Immature natural killer cell (primary cell): ENCODE data around the gene RNF14. TPM values are rescaled to one million over a fixed set of nuclear protein-coding genes. Genes with fewer than 3 reads are reported as not detected.

Experiments used
- DNase-seq, 3 donors: peaks; one replicate each; pipeline ENCODE4 v3.0.0; 2022; ENCODE audit warnings: mixed read lengths in 1 of 3
- H3K27ac Mint-ChIP-seq, 6 donors: one replicate each; pipeline ENCODE4 v1.8.0; 2020; ENCODE audit warnings: mixed read lengths in 6 of 6, mild to moderate bottlenecking in 5 of 6, inconsistent platforms in 4 of 6, moderate library complexity in 3 of 6
- H3K27me3 Mint-ChIP-seq, 3 donors: one replicate each; pipeline ENCODE4 v1.8.0; 2020 to 2021; ENCODE audit warnings: low read depth in 3 of 3, mild to moderate bottlenecking in 3 of 3, mixed read lengths in 3 of 3, moderate library complexity in 3 of 3, inconsistent platforms in 1 of 3
- H3K36me3 Mint-ChIP-seq, 3 donors: one replicate each; pipeline ENCODE4 v1.8.0; 2020; ENCODE audit warnings: mixed read lengths in 3 of 3, inconsistent platforms in 2 of 3, mild to moderate bottlenecking in 2 of 3
- H3K4me1 Mint-ChIP-seq, 2 donors: one replicate each; pipeline ENCODE4 v1.8.0; 2020; ENCODE audit warnings: inconsistent platforms in 2 of 2, mild to moderate bottlenecking in 2 of 2, mixed read lengths in 2 of 2, moderate library complexity in 1 of 2
- H3K4me3 Mint-ChIP-seq, 5 donors: one replicate each; pipeline ENCODE4 v1.8.0; 2020; ENCODE audit warnings: mild to moderate bottlenecking in 5 of 5, mixed read lengths in 5 of 5, inconsistent platforms in 3 of 5, moderate library complexity in 3 of 5
- H3K9me3 Mint-ChIP-seq, 6 donors: one replicate each; pipeline ENCODE4 v1.8.0; 2020; ENCODE audit warnings: mild to moderate bottlenecking in 6 of 6, mixed read lengths in 6 of 6, inconsistent platforms in 4 of 6, moderate library complexity in 3 of 6
- polyA plus RNA-seq, 3 donors: library from polyadenylated mRNA; unstranded; fragments of 300-500 nt; fragmentation: Illumina TruSeq; gene quantifications; one replicate each; pipeline ENCODE4 v1.2.3, GENCODE V29; 2021

Gene RNF14
- polyA plus RNA-seq, 3 donors from 2014 or later = 58.9 to 86.6 (median 70.9) TPM

GRCh38 chr5:141954194-141954593 is 14.7 kb upstream of the RNF14 start:
- H3K4me1 Mint-ChIP-seq = peaks cover 20 to 26% of the 10 kb centered on the region in 2 donors
- H3K4me3 Mint-ChIP-seq = no peak overlapping the region
- peak overlapping the region in 1 of 6 donors; percentile 6 for H3K27ac Mint-ChIP-seq
- H3K36me3 Mint-ChIP-seq = peaks cover 0 to 3% (median 0%) of the 10 kb centered on the region in 3 donors
- no peaks in the 10 kb centered on the region for H3K9me3 Mint-ChIP-seq
- DNase-seq = no peak
- H3K27me3 Mint-ChIP-seq = peaks cover 0 to 6% (median 2%) of the 10 kb centered on the region in 3 donors

GRCh38 chr5:141957367-141957996 is 11.4 kb upstream of the RNF14 start:
- peaks cover 0 to 2% (median 2%) of the 10 kb centered on the region in 3 donors for H3K27me3 Mint-ChIP-seq
- H3K36me3 Mint-ChIP-seq = peaks cover 0 to 3% (median 0%) of the 10 kb centered on the region in 3 donors
- no peaks in the 10 kb centered on the region for H3K9me3 Mint-ChIP-seq
- H3K4me1 Mint-ChIP-seq = peaks cover 46 to 49% of the 10 kb centered on the region in 2 donors
- H3K4me3 Mint-ChIP-seq = no peak overlapping the region
- no peak overlapping the region for H3K27ac Mint-ChIP-seq
- DNase-seq = no peak

GRCh38 chr5:141958113-141958512 is 10.8 kb upstream of the RNF14 start, which contains the start of gene PCDH12:
TSS of gene PCDH12 (minus strand) at chr5:141958202. CDS start at chr5:141957851, 351 bp downstream.
- H3K36me3 Mint-ChIP-seq = peaks cover 0 to 3% (median 0%) of the 10 kb centered on the region in 3 donors
- peaks cover 46 to 55% of the 10 kb centered on the region in 2 donors for H3K4me1 Mint-ChIP-seq
- no peaks in the 10 kb centered on the region for H3K9me3 Mint-ChIP-seq
- H3K4me3 Mint-ChIP-seq = peak within 1 kb of the TSS in 3 of 5 donors; percentile 4 to 42 (median 6)
- DNase-seq = no peak
- H3K27ac Mint-ChIP-seq = peak within 1 kb of the TSS in 3 of 6 donors; percentile 2 to 64 (median 55)
- peaks cover 0 to 2% (median 2%) of the 10 kb centered on the region in 3 donors for H3K27me3 Mint-ChIP-seq

- H3K27ac Mint-ChIP-seq = peak overlapping the region in 2 of 6 donors; percentile 2 to 14
- H3K9me3 Mint-ChIP-seq = no peaks in the 10 kb centered on the region
- no peak for DNase-seq
- peak overlapping the region in 1 of 5 donors; percentile 4 for H3K4me3 Mint-ChIP-seq
- H3K36me3 Mint-ChIP-seq = peaks cover 0 to 3% (median 0%) of the 10 kb centered on the region in 3 donors
- peaks cover 46 to 55% of the 10 kb centered on the region in 2 donors for H3K4me1 Mint-ChIP-seq
- peaks cover 0 to 2% (median 2%) of the 10 kb centered on the region in 3 donors for H3K27me3 Mint-ChIP-seq
Observed at GRCh38 chr5:141958546-141959172, 10.2 kb upstream of the RNF14 start.

GRCh38 chr5:141960018-141960417 is 8.9 kb upstream of the RNF14 start:
- no peaks in the 10 kb centered on the region for H3K9me3 Mint-ChIP-seq
- peaks cover 46 to 55% of the 10 kb centered on the region in 2 donors for H3K4me1 Mint-ChIP-seq
- H3K4me3 Mint-ChIP-seq = no peak overlapping the region
- no peak for DNase-seq
- H3K27me3 Mint-ChIP-seq = peaks cover 0 to 2% (median 2%) of the 10 kb centered on the region in 3 donors
- peaks cover 0 to 3% (median 0%) of the 10 kb centered on the region in 3 donors for H3K36me3 Mint-ChIP-seq
- H3K27ac Mint-ChIP-seq = peak overlapping the region in 5 of 6 donors; percentile 55 to 94 (median 70)

- H3K27ac Mint-ChIP-seq = peak overlapping the region; percentile 68 to 94 (median 88)
- H3K4me1 Mint-ChIP-seq = peaks cover 46 to 55% of the 10 kb centered on the region in 2 donors
- H3K4me3 Mint-ChIP-seq = peak overlapping the region; percentile 69 to 83 (median 78)
- peaks cover 0 to 2% (median 2%) of the 10 kb centered on the region in 3 donors for H3K27me3 Mint-ChIP-seq
- peak; percentile 84 to 89 (median 87) for DNase-seq
- no peaks in the 10 kb centered on the region for H3K9me3 Mint-ChIP-seq
- H3K36me3 Mint-ChIP-seq = peaks cover 0 to 3% (median 0%) of the 10 kb centered on the region in 3 donors
Observed at GRCh38 chr5:141960449-141961323, 8.2 kb upstream of the RNF14 start.

GRCh38 chr5:141961466-141961865 is 7.4 kb upstream of the RNF14 start:
- Mint-ChIP-seq H3K36me3 (peaks cover 0 to under 1% (median 0%) of the 10 kb centered on the region in 3 donors), H3K9me3 (no peaks in the 10 kb centered on the region), H3K4me3 (peak overlapping the region; percentile 69 to 83 (median 78)), H3K27me3 (peaks cover 0 to 2% (median 2%) of the 10 kb centered on the region in 3 donors), H3K4me1 (peaks cover 46 to 55% of the 10 kb centered on the region in 2 donors), H3K27ac (peak overlapping the region; percentile 68 to 94 (median 88))
- peak; percentile 38 to 53 (median 39) for DNase-seq

GRCh38 chr5:141963701-141964100 is 5.2 kb upstream of the RNF14 start:
- H3K27ac Mint-ChIP-seq = peak overlapping the region in 1 of 6 donors; percentile 10

GRCh38 chr5:141965071-141965470 is 3.8 kb upstream of the RNF14 start:
- peak overlapping the region in 1 of 6 donors; percentile 7 for H3K27ac Mint-ChIP-seq
- no peak for DNase-seq
- peaks cover 2 to 10% (median 2%) of the 10 kb centered on the region in 3 donors for H3K27me3 Mint-ChIP-seq
- H3K4me3 Mint-ChIP-seq = no peak overlapping the region
- H3K4me1 Mint-ChIP-seq = peaks cover 47 to 62% of the 10 kb centered on the region in 2 donors
- no peaks in the 10 kb centered on the region for H3K36me3 Mint-ChIP-seq
- H3K9me3 Mint-ChIP-seq = no peaks in the 10 kb centered on the region

More at GRCh38 chr5:141963701-141964100, 5.2 kb upstream of the RNF14 start:
- no peaks in the 10 kb centered on the region for H3K36me3 Mint-ChIP-seq
- no peaks in the 10 kb centered on the region for H3K9me3 Mint-ChIP-seq
- no peak overlapping the region for H3K4me3 Mint-ChIP-seq
- DNase-seq = no peak
- H3K4me1 Mint-ChIP-seq = peaks cover 41 to 61% of the 10 kb centered on the region in 2 donors
- peaks cover 0 to 5% (median 2%) of the 10 kb centered on the region in 3 donors for H3K27me3 Mint-ChIP-seq

- DNase-seq = no peak
- H3K9me3 Mint-ChIP-seq = no peaks in the 10 kb centered on the region
- H3K36me3 Mint-ChIP-seq = no peaks in the 10 kb centered on the region
- no peak overlapping the region for H3K4me3 Mint-ChIP-seq
- H3K4me1 Mint-ChIP-seq = peaks cover 40 to 56% of the 10 kb centered on the region in 2 donors
- peak overlapping the region in 1 of 6 donors; percentile 61 for H3K27ac Mint-ChIP-seq
- H3K27me3 Mint-ChIP-seq = peaks cover under 1 to 10% (median 2%) of the 10 kb centered on the region in 3 donors
Observed at GRCh38 chr5:141966275-141966962, 2.5 kb upstream of the RNF14 start.

GRCh38 chr5:141966963-141967333 is 2.0 kb upstream of the RNF14 start:
- Mint-ChIP-seq H3K36me3 (no peaks in the 10 kb centered on the region), H3K27me3 (peaks cover 0 to 8% (median 2%) of the 10 kb centered on the region in 3 donors), H3K9me3 (no peaks in the 10 kb centered on the region), H3K27ac (peak overlapping the region in 1 of 6 donors; percentile 61), H3K4me3 (no peak overlapping the region), H3K4me1 (peaks cover 34 to 50% of the 10 kb centered on the region in 2 donors)
- DNase-seq = no peak

- peaks cover 2 to 8% (median 2%) of the 10 kb centered on the region in 3 donors for H3K27me3 Mint-ChIP-seq
- H3K9me3 Mint-ChIP-seq = no peaks in the 10 kb centered on the region
- peak in 1 of 3 donors; percentile 11 for DNase-seq
- H3K27ac Mint-ChIP-seq = peak overlapping the region; percentile 95 to 98 (median 97)
- peaks cover 6 to 12% (median 11%) of the 10 kb centered on the region in 3 donors for H3K36me3 Mint-ChIP-seq
- H3K4me1 Mint-ChIP-seq = peaks cover 34 to 51% of the 10 kb centered on the region in 2 donors
- H3K4me3 Mint-ChIP-seq = peak overlapping the region; percentile 91 to 95 (median 95)
Observed at GRCh38 chr5:141969783-141970771, 1.2 kb downstream of the RNF14 start.
